Testis (tissue), 2 donors: ENCODE measurements around the gene CCP110.

Experiments used
- CTCF ChIP-seq, 3 experiments: fragments of 450-650 bp in 2 of 3; fragments of 200-600 bp in 1 of 3; sonication (generic) in 1 of 3; IDR thresholded peaks; one replicate each; pipeline ENCODE4 v1.5.1; 2016 to 2019; ENCODE audit warnings: antibody characterized with exemption in 3 of 3, mild to moderate bottlenecking in 2 of 3, moderate library complexity in 1 of 3
- POLR2A ChIP-seq: fragments of 450-650 bp; IDR thresholded peaks from one replicate; pipeline ENCODE4 v1.6.1; 2017; ENCODE audit warnings: antibody characterized with exemption, mild to moderate bottlenecking, moderate library complexity

- no peak for TF ChIP-seq CTCF (IDR thresholded peaks at IDR 0.05)
- TF ChIP-seq POLR2A, result no peak
These were observed 45.2 kb upstream of the CCP110 start for GRCh38 chr16:19478505-19478904.
